NOMO-1 (cell line): ENCODE results near the gene CHRNA7.

Experiments used
- DNase-seq, 2 experiments: peaks; one replicate each; lab custom pipeline; 2025; ENCODE audit not compliant: unreplicated experiment in 2 of 2; lab: John Stamatoyannopoulos, UW

The CHRNA7 gene

DNA sequence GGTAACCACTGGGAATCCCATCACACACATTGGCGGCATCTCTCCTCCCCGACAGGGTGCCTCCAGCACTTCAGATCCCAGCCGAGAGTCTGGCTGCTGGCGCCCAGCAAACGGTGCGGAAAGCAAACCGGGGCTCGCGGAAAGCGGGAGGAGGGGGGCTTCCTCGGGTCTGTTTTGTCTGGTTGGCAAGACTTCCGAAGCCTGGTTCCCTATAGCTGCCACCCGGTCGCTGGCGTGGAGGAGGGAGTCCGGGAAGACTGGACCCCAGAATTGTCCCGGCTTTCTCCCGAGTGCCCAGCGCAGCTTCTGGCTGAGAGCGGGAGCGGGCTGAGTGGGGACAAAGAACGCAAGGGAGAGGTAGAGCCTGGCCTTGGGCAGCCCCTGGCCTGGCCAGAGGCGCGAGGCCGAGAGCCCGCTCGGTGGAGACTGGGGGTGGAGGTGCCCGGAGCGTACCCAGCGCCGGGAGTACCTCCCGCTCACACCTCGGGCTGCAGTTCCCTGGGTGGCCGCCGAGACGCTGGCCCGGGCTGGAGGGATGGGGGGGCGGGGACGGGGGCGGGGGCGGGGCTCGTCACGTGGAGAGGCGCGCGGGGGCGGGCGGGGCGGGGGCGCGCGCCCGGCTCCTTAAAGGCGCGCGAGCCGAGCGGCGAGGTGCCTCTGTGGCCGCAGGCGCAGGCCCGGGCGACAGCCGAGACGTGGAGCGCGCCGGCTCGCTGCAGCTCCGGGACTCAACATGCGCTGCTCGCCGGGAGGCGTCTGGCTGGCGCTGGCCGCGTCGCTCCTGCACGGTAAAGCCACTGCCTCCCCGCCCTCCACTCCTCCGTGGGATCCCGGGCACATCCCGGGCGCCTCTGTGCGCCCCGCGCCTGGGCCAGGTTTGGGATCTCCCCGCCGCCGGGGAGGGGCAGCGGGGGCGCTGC lies at the start of gene CHRNA7:
CHRNA7 (plus strand) TSS at position 654 of the 920 bp plus-strand sequence; CDS start at position 734, 80 bp downstream.
- DNase-seq, result peak; percentile 46 to 67

DNA sequence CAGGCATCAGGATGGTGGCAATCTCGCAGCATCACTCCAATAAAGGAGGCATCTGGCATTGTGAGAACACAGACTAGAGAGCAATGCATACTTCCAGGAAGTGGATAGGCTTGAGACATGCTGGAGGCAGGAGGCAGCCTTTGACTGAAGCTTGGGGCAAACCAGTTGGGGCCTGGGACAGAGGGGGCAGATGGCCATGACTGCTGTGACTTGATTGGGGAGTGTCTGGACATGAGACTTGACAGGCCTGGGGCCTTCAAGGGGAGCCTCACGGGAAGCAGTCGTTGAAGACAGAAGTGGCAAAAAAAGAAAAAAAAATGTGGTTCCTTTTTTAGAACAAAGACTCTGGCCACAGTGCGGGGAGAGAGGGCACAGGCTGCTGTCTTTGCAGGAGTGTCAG lies 44.7 kb upstream of the CHRNA7 start:
- peak; percentile 31 to 38 for DNase-seq

DNA sequence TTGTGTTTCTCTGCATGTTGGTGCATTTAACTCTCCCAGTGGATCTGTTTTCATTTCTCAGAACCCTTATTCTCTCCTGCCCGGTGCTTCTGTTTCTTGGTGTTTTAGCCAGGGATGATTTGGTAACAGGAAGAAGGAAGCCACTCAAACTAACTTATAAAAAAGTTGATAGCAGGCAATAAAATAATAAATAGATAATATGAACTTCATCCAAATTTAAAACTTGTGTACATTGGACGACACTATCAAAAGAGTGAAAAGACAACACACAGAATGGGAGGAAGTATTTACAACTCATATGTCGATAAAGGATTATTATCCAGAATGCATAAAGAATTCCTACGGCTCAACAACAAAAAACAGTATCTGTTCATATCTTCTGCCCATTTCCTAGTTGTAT lies 37.3 kb upstream of the CHRNA7 start:
- no peak for DNase-seq

DNA sequence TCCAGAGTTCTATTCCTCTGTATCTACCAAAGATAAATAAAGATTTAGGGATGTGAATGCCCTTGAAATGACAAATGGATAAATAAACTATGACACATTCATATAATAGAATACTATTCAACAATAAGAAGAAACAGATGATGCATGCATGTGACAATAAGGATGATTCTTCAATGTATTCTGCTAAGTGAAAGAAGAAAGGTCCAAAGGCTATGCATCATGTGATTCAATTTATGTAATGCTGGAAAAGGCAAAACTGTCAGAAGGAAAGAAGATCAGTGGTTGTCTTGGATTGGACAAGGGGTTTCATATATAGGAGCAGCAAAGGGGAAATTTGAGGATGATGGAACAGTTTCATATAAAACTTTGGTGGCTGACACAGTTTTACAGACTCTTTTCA lies 32.6 kb upstream of the CHRNA7 start:
- no peak for DNase-seq

DNA sequence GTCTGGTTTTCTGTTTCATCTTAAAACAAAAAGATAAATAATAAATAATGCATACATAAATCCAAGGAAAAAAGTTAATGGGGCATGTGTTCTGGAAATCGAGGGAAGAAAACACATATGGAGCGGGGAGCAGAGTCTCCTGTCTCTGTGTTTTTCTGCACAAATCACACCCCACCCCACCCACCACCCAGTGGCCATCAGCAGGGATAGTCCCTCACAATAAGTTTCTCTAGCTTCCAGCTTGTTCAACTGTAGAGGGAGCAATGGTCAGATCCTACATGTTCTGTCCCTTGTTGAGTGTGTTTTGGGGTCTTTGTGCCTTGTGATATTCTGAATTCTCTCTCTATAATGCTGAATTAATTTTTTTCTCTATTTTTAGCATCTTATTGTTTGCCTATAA lies 26.8 kb upstream of the CHRNA7 start:
- DNase-seq, result no peak

DNA sequence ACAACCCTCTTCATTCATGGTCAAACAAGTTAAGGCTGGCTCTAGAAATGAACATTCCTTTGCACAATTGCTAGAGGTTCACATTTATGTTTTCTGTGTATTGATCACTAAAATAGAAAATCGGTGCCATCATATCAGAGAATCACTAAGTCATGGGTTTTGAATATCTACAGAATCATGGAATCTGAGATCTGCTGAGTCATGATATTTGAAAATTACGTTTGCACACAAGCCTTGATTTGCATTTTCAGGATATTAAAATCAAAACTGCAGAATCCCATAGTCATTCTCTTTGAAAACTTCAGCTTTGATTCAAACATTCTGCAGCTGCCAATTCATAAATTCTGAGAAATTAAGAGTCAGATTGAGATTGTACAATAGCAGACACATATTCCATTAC lies 26.1 kb upstream of the CHRNA7 start:
- DNase-seq, result no peak

DNA sequence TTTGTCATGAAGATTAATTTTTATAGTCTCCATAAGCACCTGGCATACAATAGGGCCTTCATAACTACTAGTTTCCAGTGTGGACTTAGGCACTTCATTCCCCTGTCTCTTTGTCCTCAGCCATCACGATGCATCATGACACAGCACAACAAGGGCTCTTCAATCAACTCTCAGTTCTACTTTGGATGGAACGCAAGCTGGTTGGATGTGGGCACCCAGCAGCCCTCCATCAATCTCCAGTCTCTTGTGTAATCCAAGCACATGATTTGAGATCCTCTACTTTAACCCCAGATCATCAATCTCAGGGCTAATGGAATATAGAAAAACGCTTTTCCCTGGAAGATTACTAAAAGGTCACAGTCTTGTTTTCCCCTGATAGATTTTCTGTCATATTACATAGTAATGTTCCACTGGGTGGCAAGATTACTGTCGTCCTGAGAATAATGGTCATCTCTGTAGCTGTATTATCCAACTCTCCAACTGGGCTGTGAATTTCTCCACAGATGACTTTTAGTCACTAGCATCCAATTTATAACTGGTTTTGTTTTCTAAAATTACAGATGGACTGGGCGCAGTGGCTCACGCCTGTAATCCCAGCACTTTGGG lies 22.9 kb upstream of the CHRNA7 start:
- no peak for DNase-seq

DNA sequence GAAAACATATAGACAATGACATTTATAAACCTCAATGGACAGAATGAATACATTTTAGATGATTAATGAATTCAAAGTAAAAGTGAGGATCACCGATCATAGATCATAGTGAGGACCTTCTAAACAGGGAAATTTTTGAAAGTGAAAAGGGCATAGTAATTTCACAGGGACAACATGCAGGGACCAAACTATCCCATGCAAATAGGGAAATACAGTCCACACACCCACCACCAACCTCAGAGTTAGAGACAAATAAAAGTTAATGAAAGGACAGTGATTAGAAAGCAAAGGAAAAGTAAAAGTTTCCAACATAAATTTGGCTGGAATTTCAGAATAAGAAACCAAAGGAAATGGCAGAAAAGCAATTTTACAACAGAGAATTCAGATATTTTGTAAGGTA lies 15.4 kb upstream of the CHRNA7 start:
- DNase-seq, result no peak

DNA sequence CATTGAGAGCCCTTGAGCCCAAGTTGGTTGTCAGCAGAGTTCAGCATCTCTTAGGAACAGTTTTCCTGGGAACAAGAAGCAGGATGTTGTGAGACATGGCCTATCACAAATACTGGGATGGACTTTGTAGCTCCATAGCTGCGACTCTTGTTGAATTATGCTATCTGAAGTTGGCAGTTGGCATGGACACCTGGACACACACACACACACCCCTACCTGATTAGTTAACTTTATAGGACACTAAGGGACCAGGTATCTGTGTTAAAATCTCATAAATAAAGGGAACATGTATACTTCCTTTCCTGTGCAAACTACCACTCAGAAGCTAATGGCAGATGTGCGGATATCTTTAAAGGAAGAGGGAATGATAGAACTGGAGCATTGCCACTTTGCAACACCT lies 10.2 kb upstream of the CHRNA7 start:
- DNase-seq, result no peak

DNA sequence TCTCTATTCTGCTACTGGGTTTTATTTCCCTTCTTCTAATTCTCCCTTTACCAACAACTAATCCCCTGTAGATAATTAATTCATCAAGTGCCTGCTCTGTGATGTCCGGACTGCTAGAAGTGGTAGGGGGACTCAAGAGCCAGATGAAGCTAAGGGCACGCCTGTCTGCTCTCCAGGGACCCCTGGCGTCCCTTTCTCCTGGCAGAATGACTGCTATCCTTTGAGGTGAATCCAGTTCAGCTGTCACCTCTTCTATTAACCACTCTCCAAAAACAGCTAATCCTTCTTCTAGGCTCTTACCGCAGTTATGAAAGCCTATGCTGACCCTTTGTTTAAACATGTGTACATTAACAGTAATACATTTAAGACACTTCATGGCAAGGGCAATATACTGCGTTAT lies 1.4 kb upstream of the CHRNA7 start:
- DNase-seq, result no peak

DNA sequence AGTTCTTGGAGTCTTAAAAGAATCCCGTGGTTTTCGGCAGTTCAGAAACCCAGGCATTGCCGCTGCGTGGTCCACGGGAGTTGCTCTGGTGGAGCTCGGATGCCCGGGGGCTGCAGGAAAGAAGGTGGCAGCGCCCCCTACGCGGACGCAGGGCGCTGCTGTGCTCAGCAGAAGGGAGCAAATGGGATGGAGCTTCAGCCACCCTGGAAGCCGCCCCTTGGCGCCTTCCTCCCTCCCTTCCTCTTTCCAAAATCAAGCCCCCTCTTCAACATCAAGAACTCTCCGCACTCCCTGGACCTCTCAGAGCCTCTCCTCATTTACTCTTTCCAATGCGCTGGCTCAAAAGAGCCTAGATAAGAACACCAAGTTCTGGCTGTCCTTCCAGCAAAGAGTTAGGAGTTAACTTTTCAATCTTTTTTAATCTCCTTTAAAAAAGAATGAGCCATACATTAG lies 880 bp upstream of the CHRNA7 start:
- no peak for DNase-seq

DNA sequence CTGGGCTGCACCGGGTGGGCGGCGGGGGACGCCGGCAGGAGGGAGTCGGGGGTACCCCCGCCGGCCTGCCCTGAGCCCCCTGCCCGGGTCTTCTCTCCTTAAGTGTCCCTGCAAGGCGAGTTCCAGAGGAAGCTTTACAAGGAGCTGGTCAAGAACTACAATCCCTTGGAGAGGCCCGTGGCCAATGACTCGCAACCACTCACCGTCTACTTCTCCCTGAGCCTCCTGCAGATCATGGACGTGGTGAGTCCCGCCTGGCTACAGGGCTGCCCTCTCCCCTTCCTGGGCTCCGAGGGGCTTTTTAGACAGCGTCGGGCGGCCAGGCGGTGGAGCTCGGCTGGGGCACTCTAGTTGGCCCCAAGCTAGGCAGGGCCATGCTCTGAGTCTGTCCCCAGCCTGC lies 480 bp downstream of the CHRNA7 start:
- DNase-seq, result no peak

DNA sequence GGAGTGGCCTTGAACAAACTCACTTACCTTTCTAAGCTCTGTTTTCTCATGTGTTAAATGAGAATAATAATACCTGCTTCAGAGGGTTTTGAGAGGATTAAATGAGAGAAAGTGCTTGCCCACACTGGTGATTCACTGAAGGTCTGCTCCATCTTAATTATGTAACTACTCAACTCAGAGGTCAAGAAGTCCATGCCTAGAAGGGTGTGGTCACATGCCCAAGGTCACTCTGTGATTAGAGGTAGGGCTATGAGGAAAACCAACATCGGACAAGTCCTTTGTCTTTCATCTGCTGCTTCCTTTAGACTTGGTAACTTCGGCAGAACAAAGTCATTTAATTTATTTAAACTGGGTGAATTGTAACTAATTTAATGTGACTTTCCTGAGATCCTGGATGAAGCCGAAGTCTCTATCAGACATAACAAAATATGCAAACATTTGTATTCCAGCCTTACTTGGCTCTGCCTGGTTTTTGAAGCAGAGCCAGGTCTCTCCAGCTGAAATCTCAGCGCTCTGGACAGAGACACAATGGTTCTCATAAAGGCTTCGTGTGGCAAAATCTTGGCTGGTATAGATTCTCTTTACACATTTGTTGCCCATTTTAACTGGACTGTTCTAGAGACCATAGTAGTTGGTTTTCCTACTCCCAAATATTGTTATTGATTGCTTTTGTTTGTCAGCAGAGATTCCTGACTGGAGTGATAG lies 3.0 kb downstream of the CHRNA7 start:
- no peak for DNase-seq

DNA sequence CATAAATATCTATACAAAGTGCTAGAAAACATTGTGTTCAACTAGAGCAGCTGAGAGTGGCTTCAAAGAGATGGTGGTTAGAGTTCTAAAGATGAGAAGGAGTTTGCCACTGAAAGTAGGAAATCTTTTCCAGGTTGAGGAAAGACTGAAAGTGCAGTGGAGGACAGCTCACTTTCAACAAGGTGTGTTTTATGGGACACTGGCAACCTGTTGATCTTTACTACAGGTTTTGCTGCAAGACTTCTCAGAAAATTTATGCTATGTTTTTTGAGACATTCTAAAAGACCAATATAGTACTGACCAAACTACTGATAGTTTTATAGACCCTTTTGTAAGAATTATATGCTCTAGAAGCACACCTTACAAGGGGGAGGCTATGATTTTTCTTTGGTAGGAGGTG lies 3.8 kb downstream of the CHRNA7 start:
- DNase-seq, result no peak

DNA sequence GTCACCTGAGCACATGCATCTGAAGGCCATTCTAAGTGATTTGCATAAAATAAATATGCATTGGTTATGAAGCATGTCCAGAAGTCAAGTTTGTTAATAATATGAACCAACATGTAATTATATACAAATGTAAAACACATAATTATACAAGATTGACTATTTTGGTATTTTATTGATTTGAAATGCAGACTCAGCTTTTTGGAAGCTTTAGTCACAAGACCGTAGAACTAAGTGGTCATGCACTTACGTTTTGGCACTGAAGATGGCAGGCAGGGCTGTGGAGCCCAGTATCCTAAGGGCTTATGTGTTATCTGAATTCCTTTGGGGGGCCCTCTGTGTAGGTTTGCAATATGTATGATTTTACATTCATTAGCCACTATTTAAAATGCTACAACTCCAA lies 5.0 kb downstream of the CHRNA7 start:
- DNase-seq, result no peak

DNA sequence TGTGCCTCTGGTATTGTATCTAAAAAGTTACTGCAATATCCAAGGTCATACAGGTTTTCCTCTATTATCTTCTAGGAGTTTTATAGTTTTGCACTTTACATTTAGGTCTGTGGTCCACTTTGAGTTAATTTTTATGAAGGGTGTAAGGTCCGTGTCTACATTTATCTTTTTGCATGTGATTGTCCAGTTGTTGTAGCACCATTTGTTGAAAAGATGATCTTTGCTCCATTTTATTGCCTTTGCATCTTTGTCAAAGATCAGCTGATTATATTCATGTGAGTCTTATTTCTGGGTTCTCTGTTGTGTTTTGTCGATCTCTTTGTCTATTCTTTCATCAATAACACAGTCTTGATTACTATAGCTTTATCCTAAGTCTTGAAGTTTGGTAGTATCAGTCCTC lies 6.7 kb downstream of the CHRNA7 start:
- DNase-seq, result no peak

DNA sequence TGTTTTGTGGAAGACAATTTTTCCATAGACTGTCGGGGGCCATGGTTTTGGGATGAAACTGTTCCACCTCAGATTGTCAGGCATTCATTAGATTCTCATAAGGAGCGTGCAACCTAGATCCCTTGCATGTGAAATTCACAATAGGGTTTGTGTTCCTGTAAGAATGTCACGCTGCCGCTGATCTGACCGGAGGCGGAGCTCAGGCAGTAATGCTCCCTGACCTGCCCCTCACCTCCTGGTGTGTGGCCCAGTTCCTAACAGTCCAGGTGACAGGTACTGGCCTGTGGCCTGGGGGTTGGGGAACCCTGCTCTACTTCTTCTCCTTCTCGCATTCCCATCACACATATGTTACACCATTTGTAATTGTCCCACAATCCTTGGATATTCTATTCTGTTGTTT lies 11.0 kb downstream of the CHRNA7 start:
- DNase-seq, result no peak

DNA sequence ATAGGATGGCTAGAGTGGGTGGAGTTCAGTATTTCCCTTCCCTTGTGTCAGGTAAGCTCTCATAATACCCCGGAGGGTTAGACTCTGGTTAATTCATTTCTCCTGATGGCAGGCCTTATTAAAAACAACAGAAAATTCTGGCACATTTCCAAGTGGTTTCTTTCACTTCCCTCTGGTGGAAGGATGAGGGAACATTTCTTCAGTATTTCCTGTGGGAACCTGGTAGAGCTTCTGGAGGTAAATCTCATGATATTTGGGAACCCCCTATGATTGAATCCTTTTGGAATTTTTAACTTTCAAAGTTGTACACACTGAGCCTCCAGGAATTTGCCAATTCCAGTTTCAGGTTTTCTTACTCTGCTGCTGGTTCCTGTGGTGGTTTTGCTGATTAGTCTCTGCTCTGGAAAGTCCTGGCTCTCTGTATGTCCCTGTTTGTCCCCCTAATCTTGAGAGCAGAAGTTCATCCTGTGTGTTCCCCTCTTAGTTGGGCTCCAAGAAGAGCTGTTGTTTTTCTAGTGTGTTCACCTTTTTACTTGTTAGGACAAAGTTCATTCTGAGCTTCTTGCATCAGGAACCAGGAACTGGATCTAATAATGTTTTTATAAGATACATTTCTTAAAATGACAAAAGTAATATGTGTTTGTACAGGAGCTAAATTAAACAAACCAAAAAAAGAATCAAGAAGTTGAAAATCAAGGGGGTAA lies 12.1 kb downstream of the CHRNA7 start:
- no peak for DNase-seq

DNA sequence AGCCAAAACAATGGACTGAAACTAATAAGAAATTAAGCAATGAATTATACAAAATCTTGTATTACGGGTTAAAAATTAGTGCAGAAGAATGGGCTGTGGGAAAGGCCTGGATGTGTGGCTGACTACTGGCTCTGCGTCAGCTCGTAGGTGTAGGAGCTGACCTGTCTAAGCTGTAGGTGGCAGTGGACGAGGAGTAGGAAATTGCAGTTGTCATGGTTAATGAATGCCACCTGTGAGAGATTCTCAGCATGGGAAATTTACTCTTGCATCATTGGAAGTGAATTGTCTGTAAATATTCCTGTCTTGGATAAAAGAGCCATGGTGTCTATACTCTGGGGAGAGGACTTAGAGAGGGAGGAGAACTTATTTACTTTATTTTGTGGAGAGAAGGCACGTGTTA lies 23.4 kb downstream of the CHRNA7 start:
- DNase-seq, result no peak

DNA sequence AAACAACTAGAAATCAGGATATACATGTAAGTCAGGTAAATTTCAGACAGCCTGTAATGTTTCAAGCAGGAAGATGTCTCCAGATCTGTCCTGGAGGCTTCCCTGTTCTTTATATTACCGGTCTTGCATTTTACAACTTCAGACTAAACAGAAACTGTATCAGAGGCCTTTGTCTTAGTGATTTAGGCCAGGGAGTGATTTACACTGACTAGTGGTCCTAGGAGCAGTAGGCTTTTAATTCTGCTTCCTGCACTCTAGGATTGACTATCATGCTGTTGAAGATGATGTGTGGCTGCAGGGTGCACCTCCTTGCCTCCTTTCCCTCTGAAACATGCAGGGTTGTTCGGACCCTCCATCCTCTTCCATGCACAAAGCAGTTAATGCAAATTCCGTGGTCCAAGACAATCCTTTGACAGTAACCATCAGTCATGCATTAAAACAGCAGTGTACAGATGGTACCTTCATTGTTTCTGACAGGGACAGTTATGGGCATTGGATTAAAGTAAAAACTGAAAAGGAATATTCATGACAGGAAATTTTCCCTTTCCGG lies 27.6 kb downstream of the CHRNA7 start:
- DNase-seq, result no peak

DNA sequence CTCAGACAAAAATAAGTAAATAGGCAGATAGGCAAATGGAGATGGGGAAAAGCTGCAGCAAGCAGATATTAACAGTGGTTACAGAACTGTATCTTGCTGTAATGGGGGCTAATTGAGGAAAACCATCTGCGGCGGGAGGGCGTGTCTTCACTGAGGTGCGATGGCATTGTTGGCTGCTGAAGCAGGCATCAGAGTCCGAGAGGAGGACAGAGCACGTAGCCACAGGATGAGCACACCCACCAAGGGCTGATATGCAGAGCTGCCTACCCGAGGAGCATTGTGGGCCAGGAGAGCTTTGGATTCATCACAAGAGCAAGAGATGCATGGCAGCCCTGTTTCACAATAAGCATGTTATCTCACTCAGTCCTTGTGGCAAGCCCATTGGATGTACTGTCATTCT lies 30.4 kb downstream of the CHRNA7 start:
- no peak for DNase-seq
